Measurements from ENCODE around the gene TNNC1. TPM values are rescaled to one million over a fixed set of nuclear protein-coding genes. Genes with fewer than 3 reads are reported as not detected.

TNNC1 gene
- total RNA-seq, 1 experiment from 2014 or later, result 5.6 TPM

GRCh38 chr3:52480768-52481715 is 27.2 kb upstream of the TNNC1 start:
- ChIA-PET POLR2A (no interaction called here), CTCF (interaction anchor here (0.7 to 2.5 kb wide), 8 partner anchors 10 to 204 kb away, joined by 3 to 12 read pairs (median 6); partner anchors contain the start of genes PBRM1, STAB1 and UQCC5)

GRCh38 chr3:52479877-52480575 is 26.2 kb upstream of the TNNC1 start:
- ChIA-PET CTCF (interaction anchor here (1.2 kb wide), 1 partner anchor 9 kb away, joined by 4 read pairs; no protein-coding TSS in a partner anchor), POLR2A (no interaction called here)
- Mint-ChIP-seq H3K4me3 (no peak overlapping the region), H3K36me3 (peaks cover 60% of the 10 kb centered on the region), H3K4me1 (no peaks in the 10 kb centered on the region), H3K9me3 (no peaks in the 10 kb centered on the region), H3K27me3 (ENCODE audit: low read depth) (no peaks in the 10 kb centered on the region), H3K27ac (no peak overlapping the region)
- no peak for DNase-seq (ENCODE audit: low spot score)
- no peak for TF ChIP-seq ZNF423 (CRISPR knock-in tag; IDR thresholded peaks at IDR 0.05)
- TF ChIP-seq ERG (CRISPR knock-in tag; IDR thresholded peaks at IDR 0.05), result no peak
- TF ChIP-seq E2F5 (CRISPR knock-in tag; IDR thresholded peaks at IDR 0.05), result no peak
- no peak for TF ChIP-seq ZNF532 (CRISPR knock-in tag; IDR thresholded peaks at IDR 0.05; ENCODE audit: borderline replicate concordance)
- no peak for TF ChIP-seq IRF2 (CRISPR knock-in tag; IDR thresholded peaks at IDR 0.05; ENCODE audit: borderline replicate concordance, low read depth)
- TF ChIP-seq CBFB (CRISPR knock-in tag; IDR thresholded peaks at IDR 0.05; ENCODE audit: low read depth), result no peak
- no peak for ATAC-seq

More at GRCh38 chr3:52480768-52481715, 27.2 kb upstream of the TNNC1 start:
- DNase-seq (ENCODE audit: low spot score) (no peak), ATAC-seq (no peak)
- Mint-ChIP-seq H3K36me3 (peaks cover 55% of the 10 kb centered on the region), H3K27ac (peak overlapping the region; percentile 50; the same call in 1 of the 2 replicates), H3K9me3 (no peaks in the 10 kb centered on the region), H3K4me1 (no peaks in the 10 kb centered on the region), H3K27me3 (ENCODE audit: low read depth) (no peaks in the 10 kb centered on the region), H3K4me3 (no peak overlapping the region)
- TF ChIP-seq ZNF512 (CRISPR knock-in tag; IDR thresholded peaks at IDR 0.05; ENCODE audit: borderline replicate concordance) (no peak), ZNF423 (CRISPR knock-in tag; IDR thresholded peaks at IDR 0.05) (no peak), IRF1 (CRISPR knock-in tag; IDR thresholded peaks at IDR 0.05) (no peak)

All from WTC11 (cell line).